Vagina (tissue), 2 donors: Measurements from ENCODE around the gene UNC5B.

Experiments
- CTCF ChIP-seq, 3 experiments: fragments of 450-650 bp in 2 of 3; fragments of 200-600 bp in 1 of 3; sonication (generic) in 1 of 3; IDR thresholded peaks; one replicate each; pipeline ENCODE4 v1.5.1; 2017 to 2019; ENCODE audit warnings: antibody characterized with exemption in 3 of 3, mild to moderate bottlenecking in 2 of 3, moderate library complexity in 2 of 3
- POLR2A ChIP-seq, 2 donors: fragments of 450-650 bp; IDR thresholded peaks; one replicate each; pipeline ENCODE4 v1.6.1; 2017; ENCODE audit warnings: antibody characterized with exemption in 2 of 2, mild to moderate bottlenecking in 2 of 2, moderate library complexity in 2 of 2

DNA sequence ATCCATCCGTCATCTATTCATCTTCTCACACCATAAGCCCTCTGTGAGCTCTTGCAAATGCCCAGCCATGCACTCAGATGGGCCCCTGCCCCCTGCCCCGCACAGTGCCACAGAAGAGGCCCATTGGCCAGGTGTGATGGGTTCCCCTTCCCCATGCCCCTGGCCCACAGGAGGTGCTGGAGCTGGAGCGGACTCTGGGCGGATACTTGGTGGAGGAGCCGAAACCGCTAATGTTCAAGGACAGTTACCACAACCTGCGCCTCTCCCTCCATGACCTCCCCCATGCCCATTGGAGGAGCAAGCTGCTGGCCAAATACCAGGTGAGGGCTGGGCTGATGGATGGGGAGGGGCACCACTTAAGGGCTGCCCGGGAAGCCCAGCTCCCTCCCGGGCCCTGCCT lies 83.3 kb downstream of the UNC5B start:
- TF ChIP-seq CTCF (IDR thresholded peaks at IDR 0.05) (no peak), POLR2A (IDR thresholded peaks at IDR 0.05) (no peak)
